Omental fat pad (tissue), 4 donors: ENCODE measurements around the gene ASB2. TPM values are rescaled to one million over a fixed set of nuclear protein-coding genes. Genes with fewer than 3 reads are reported as not detected.

Experiments used
- ATAC-seq: fragments of 150-250 bp; one replicate; pipeline ENCODE4 v1.9.1; 2016; ENCODE audit warnings: mild to moderate bottlenecking, moderate library complexity; ENCODE audit not compliant: low FRiP score
- DNase-seq: peaks from one replicate; pipeline ENCODE4 v3.0.0-alpha.2; 2019; ENCODE audit warnings: low spot score
- total RNA-seq, 4 donors: library from RNA; depleted of rRNA; stranded (reverse); fragments of >200 nt; gene quantifications; one replicate each; pipeline ENCODE4 v1.1.0, GENCODE V29; 2016
- TF ChIP-seq, protein P1 (sequence below), 3 donors: fragments of 450-650 bp; IDR thresholded peaks; one replicate each; pipeline ENCODE4 v1.5.1; 2016 to 2017; ENCODE audit warnings: antibody characterized with exemption in 3 of 3, mild to moderate bottlenecking in 3 of 3, moderate library complexity in 2 of 3

Gene ASB2
- total RNA-seq, 4 donors from 2014 or later = 0.36 to 2.4 (median 0.56) TPM

DNA sequence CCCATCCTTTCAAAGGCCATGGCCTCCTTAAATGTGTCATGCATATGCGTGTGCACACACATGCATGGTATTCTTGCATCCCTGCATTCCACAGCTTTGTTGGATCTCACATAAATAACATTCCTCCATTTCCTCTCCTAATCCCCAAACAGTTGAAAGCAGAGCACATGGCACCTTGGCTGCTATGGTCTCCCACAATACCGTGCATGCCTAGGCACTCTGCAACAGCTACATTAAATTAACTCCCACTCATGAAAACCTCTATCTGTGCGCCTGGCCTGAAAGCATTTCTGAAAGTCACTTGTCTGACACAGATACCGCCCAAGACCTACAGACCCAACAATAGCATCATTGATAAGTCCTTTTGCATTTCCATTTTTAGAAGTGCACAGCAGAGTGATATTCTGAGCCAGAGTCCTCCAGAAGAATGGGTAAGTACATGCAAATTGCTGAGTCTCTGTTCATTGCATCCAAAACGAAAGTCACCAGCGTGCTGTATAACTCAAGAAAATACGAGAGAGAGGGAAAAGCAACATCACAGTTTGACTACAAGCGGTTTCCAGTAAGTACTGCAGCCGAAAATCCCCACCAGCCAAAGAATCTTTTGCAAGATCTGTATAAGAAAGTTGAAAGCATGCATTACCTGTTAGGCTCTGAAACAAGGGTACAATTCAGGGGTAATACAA lies 436 bp downstream of the ASB2 start:
- ATAC-seq (no peak), DNase-seq (no peak)
- TF ChIP-seq, protein P1, sequence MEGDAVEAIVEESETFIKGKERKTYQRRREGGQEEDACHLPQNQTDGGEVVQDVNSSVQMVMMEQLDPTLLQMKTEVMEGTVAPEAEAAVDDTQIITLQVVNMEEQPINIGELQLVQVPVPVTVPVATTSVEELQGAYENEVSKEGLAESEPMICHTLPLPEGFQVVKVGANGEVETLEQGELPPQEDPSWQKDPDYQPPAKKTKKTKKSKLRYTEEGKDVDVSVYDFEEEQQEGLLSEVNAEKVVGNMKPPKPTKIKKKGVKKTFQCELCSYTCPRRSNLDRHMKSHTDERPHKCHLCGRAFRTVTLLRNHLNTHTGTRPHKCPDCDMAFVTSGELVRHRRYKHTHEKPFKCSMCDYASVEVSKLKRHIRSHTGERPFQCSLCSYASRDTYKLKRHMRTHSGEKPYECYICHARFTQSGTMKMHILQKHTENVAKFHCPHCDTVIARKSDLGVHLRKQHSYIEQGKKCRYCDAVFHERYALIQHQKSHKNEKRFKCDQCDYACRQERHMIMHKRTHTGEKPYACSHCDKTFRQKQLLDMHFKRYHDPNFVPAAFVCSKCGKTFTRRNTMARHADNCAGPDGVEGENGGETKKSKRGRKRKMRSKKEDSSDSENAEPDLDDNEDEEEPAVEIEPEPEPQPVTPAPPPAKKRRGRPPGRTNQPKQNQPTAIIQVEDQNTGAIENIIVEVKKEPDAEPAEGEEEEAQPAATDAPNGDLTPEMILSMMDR (IDR thresholded peaks at IDR 0.05) = no peak

DNA sequence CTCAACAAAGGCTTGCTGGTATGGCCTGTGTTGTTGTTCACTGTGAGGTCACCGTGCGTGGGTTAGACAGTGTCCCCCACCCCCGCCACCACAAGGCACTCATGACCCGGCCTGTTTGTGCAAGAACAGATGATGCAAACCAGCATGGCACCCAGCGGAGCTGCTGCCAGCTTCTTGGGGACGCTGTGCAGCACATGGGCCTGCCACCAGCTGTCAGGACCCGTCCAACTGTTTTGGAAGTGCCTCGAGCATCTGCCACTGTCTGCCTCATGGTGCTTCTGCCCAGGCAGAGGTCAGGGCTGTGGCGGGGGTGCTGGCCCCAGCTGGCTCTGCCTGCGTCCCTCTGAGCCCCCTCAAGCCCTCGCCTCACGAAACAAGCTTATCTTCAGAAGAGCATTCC lies 1.5 kb downstream of the ASB2 start:
- ATAC-seq (no peak), DNase-seq (no peak)
- TF ChIP-seq, protein P1 (IDR thresholded peaks at IDR 0.05) = no peak

- no peak for DNase-seq
- no peak for ATAC-seq
- TF ChIP-seq, protein P1 (IDR thresholded peaks at IDR 0.05) = no peak
Observed at GRCh38 chr14:93974299-93974698, 2.1 kb downstream of the ASB2 start.

GRCh38 chr14:93973607-93974006 lies 2.8 kb downstream of the ASB2 start:
- ATAC-seq (no peak), DNase-seq (no peak)
- TF ChIP-seq, protein P1 (IDR thresholded peaks at IDR 0.05) = no peak

- TF ChIP-seq, protein P1 (IDR thresholded peaks at IDR 0.05) = no peak
- DNase-seq (no peak), ATAC-seq (no peak)
Observed at GRCh38 chr14:93972618-93973205, 3.7 kb downstream of the ASB2 start.

DNA sequence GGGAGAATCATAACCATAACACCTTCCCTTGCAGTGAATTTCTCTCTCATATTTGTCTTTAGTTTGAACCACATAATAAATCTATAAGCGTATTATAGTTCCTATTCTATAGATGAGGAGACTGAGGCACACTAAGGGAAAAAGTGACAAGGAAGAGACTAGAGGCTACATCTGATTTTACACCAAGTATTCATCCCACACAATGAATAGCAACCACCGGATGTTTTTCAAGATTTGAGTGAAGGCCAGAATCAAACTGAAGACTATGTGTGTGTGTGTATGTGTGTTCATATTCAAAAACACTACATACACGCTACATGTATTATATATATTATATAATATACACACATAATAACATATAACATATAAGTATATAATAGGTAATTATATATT lies 4.7 kb downstream of the ASB2 start:
- DNase-seq = no peak
- TF ChIP-seq, protein P1 (IDR thresholded peaks at IDR 0.05) = no peak
- ATAC-seq = no peak
